PC-3 (cell line): Measurements from ENCODE around the gene KRTAP2-3. TPM values are rescaled to one million over a fixed set of nuclear protein-coding genes. Genes with fewer than 3 reads are reported as not detected.
"Not testable (repeated sequence)": the region's sequence is repeated elsewhere in the genome, so short reads cannot be mapped to it uniquely, and the experiment has no call there.

Source experiments
- ATAC-seq: fragments of 200-7000 bp; cut with Tn5 transposase; 2 replicates; pipeline ENCODE4 v1.9.1; 2020; ENCODE audit warnings: mild to moderate bottlenecking, moderate library complexity
- BruUV-seq: library from RNA; stranded (reverse); fragments of 400-500 nt; replicated peaks from 2 replicates; lab custom pipeline; 2021; lab: Mats Ljungman, UMichigan
- CTCF ChIA-PET: fragments of 300-600 bp; sonication (Branson Sonifier 250); formaldehyde crosslinking; loops from one replicate; lab custom pipeline; 2022; ENCODE audit warnings: antibody characterized with exemption; lab: Charles Lee
- POLR2A ChIA-PET: fragments of 300-600 bp; sonication (Branson Sonifier 250); formaldehyde crosslinking; loops from one replicate; lab custom pipeline; 2022; ENCODE audit warnings: antibody characterized with exemption; ENCODE audit not compliant: unreplicated experiment; lab: Charles Lee
- DNase-seq: peaks from one replicate; pipeline ENCODE4 v3.0.0-alpha.2; 2015
- H2AFZ ChIP-seq: fragments of 300-600 bp; sonication (generic); 2 replicates; pipeline ENCODE4 v1.6.0; 2016; ENCODE audit warnings: antibody characterized with exemption, low read length
- H3F3A ChIP-seq: fragments of 300-600 bp; sonication (generic); one replicate; pipeline ENCODE4 v1.6.0; 2017; ENCODE audit warnings: antibody characterized with exemption, low read length, control low read depth, mild to moderate bottlenecking; ENCODE audit not compliant: unreplicated experiment
- H3K27ac ChIP-seq: fragments of 300-600 bp; sonication (generic); 2 replicates; pipeline ENCODE4 v1.5.1; 2016; ENCODE audit warnings: mild to moderate bottlenecking, low read length
- H3K27me3 ChIP-seq: fragments of 300-600 bp; sonication (generic); 2 replicates; pipeline ENCODE4 v1.6.1; 2016; ENCODE audit warnings: low read length, mixed read lengths
- H3K36me3 ChIP-seq: fragments of 300-600 bp; sonication (generic); 2 replicates; pipeline ENCODE4 v1.6.1; 2016; ENCODE audit warnings: low read depth, mixed run types, low read length, mixed read lengths
- H3K4me1 ChIP-seq: fragments of 300-600 bp; sonication (generic); 2 replicates; pipeline ENCODE4 v1.5.1; 2016; ENCODE audit warnings: low read length; ENCODE audit not compliant: insufficient read depth
- H3K4me2 ChIP-seq: fragments of 300-600 bp; sonication (generic); 2 replicates; pipeline ENCODE4 v1.6.0; 2016; ENCODE audit warnings: low read length
- H3K4me3 ChIP-seq: fragments of 300-600 bp; sonication (generic); 2 replicates; pipeline ENCODE4 v1.5.1; 2016; ENCODE audit warnings: mild to moderate bottlenecking, low read length, mixed read lengths
- H3K79me2 ChIP-seq: fragments of 300-600 bp; sonication (generic); 2 replicates; pipeline ENCODE4 v1.6.1; 2017; ENCODE audit warnings: low read length, mixed read lengths
- H3K9ac ChIP-seq: fragments of 300-600 bp; sonication (generic); 2 replicates; pipeline ENCODE4 v1.6.0; 2016; ENCODE audit warnings: mild to moderate bottlenecking, low read length
- H3K9me2 ChIP-seq: fragments of 300-600 bp; sonication (generic); replicated peaks from 2 replicates; pipeline ENCODE4 v1.6.1; 2016; ENCODE audit warnings: mixed run types, low read length, mixed read lengths
- H3K9me3 ChIP-seq: fragments of 300-600 bp; sonication (generic); 2 replicates; pipeline ENCODE4 v1.6.1; 2016; ENCODE audit warnings: low read length, mixed read lengths
- H4K20me1 ChIP-seq: fragments of 300-600 bp; sonication (generic); 2 replicates; pipeline ENCODE4 v1.6.1; 2016; ENCODE audit warnings: low read length, mixed read lengths
- CTCF ChIP-seq: fragments of 300-600 bp; sonication (generic); conservative IDR thresholded peaks from 2 replicates; pipeline ENCODE4 v1.5.1; 2017; ENCODE audit warnings: antibody characterized with exemption, low read depth, mild to moderate bottlenecking, low read length
- EZH2 ChIP-seq: fragments of 300-600 bp; sonication (generic); IDR thresholded peaks from one replicate; pipeline ENCODE4 v1.6.1; 2017; ENCODE audit warnings: antibody characterized with exemption, mild to moderate bottlenecking, low read length; ENCODE audit not compliant: unreplicated experiment
- EZH2phosphoT487 ChIP-seq: fragments of 300-600 bp; sonication (generic); IDR thresholded peaks from 2 replicates; pipeline ENCODE4 v1.6.1; 2018; ENCODE audit warnings: mild to moderate bottlenecking, antibody characterized with exemption, low read length, borderline replicate concordance
- intact Hi-C: fragments of 100-400 bp; cut with micrococcal nuclease; formaldehyde crosslinking; loops from 2 replicates; pipeline ENCODE4 v1.9.0; 2023
- total RNA-seq: library from RNA; depleted of rRNA; stranded (reverse); fragments of >200 nt; gene quantifications from 2 replicates; pipeline ENCODE4 v1.2.3, GENCODE V29; 2014

KRTAP2-3 gene
- total RNA-seq, 1 experiment from 2014 or later, result 10.8 TPM

- Histone ChIP-seq H3K9ac (no peak overlapping the region), H3K9me2 (no peaks in the 10 kb centered on the region), H4K20me1 (no peaks in the 10 kb centered on the region), H3K4me3 (no peak overlapping the region), H3F3A (peaks cover 8% of the 10 kb centered on the region), H3K36me3 (no peaks in the 10 kb centered on the region), H3K27ac (peak overlapping the region; percentile 21; the same call in 1 of the 2 replicates), H3K79me2 (no peaks in the 10 kb centered on the region), H3K4me2 (no peak overlapping the region), H2AFZ (no peak overlapping the region), H3K4me1 (peaks cover 76% of the 10 kb centered on the region), H3K27me3 (no peaks in the 10 kb centered on the region), H3K9me3 (no peaks in the 10 kb centered on the region)
- no TSS peak for BruUV-seq
- DNase-seq, result no peak
- no peak for ATAC-seq
- intact Hi-C loops, result loop anchor here (5.0 to 10.0 kb wide), 3 partner anchors 60 to 150 kb away; partner anchors contain the start of gene KRTAP3-1
- ChIA-PET POLR2A (no interaction called here), CTCF (no interaction called here)
- TF ChIP-seq EZH2 (no peak), EZH2phosphoT487 (no peak), CTCF (no peak)
These were observed 4.4 kb upstream of the KRTAP2-3 start for GRCh38 chr17:41064301-41064700.

GRCh38 chr17:41063449-41063848 lies 3.5 kb upstream of the KRTAP2-3 start:
- H3K4me2 ChIP-seq, result peak overlapping the region; percentile 23; the same call in 1 of the 2 replicates
- POLR2A ChIA-PET, result interaction anchor here (0.7 kb wide), 1 partner anchor 12 kb away, joined by 3 read pairs; no protein-coding TSS in a partner anchor
- H3K36me3 ChIP-seq, result no peaks in the 10 kb centered on the region
- no peaks in the 10 kb centered on the region for H3K79me2 ChIP-seq
- H3F3A ChIP-seq, result peaks cover 8% of the 10 kb centered on the region
- no peaks in the 10 kb centered on the region for H4K20me1 ChIP-seq
- no peak overlapping the region for H3K9ac ChIP-seq
- DNase-seq (peak; percentile 53), ATAC-seq (peak; percentile 14; the same call in 1 of the 2 replicates)
- H3K27ac ChIP-seq, result peak overlapping the region; percentile 34
- TF ChIP-seq CTCF (no peak), EZH2 (no peak), EZH2phosphoT487 (no peak)
- H3K4me3 ChIP-seq, result no peak overlapping the region
- BruUV-seq, result no TSS peak
- no peaks in the 10 kb centered on the region for H3K27me3 ChIP-seq
- no peaks in the 10 kb centered on the region for H3K9me2 ChIP-seq
- peaks cover 82% of the 10 kb centered on the region for H3K4me1 ChIP-seq
- CTCF ChIA-PET, result no interaction called here
- intact Hi-C loops, result loop anchor here (5.0 to 10.0 kb wide), 3 partner anchors 59 to 151 kb away; partner anchors contain the start of gene KRTAP3-1
- H2AFZ ChIP-seq, result no peak overlapping the region
- H3K9me3 ChIP-seq, result no peaks in the 10 kb centered on the region

GRCh38 chr17:41061964-41062363 lies 2.0 kb upstream of the KRTAP2-3 start:
- DNase-seq, result peak; percentile 54
- Histone ChIP-seq H3K4me2 (no peak overlapping the region), H4K20me1 (no peaks in the 10 kb centered on the region), H3K9me2 (no peaks in the 10 kb centered on the region), H3K9ac (no peak overlapping the region), H3K79me2 (no peaks in the 10 kb centered on the region), H3F3A (peaks cover 8% of the 10 kb centered on the region), H3K9me3 (no peaks in the 10 kb centered on the region), H3K4me3 (no peak overlapping the region), H3K36me3 (no peaks in the 10 kb centered on the region), H3K4me1 (peaks cover 82% of the 10 kb centered on the region), H3K27ac (peak overlapping the region; percentile 94), H2AFZ (no peak overlapping the region), H3K27me3 (no peaks in the 10 kb centered on the region)
- no peak for ATAC-seq
- POLR2A ChIA-PET, result no interaction called here
- BruUV-seq, result no TSS peak
- intact Hi-C loops, result loop anchor here (5.0 to 10.0 kb wide), 3 partner anchors 57 to 153 kb away; partner anchors contain the start of gene KRTAP3-1
- no peak for TF ChIP-seq EZH2phosphoT487
- no peak for TF ChIP-seq CTCF
- no peak for TF ChIP-seq EZH2
- CTCF ChIA-PET, result no interaction called here

GRCh38 chr17:41059276-41060051 lies 450 bp downstream of the KRTAP2-3 start:
- ATAC-seq, result peak; percentile 18
- H4K20me1 ChIP-seq, H3F3A ChIP-seq, H3K27me3 ChIP-seq, H3K79me2 ChIP-seq, H2AFZ ChIP-seq, H3K36me3 ChIP-seq, CTCF ChIA-PET, H3K9me3 ChIP-seq, BruUV-seq, H3K4me3 ChIP-seq, H3K9me2 ChIP-seq: not testable (repeated sequence)
- POLR2A ChIA-PET, result interaction anchor here (0.5 to 0.6 kb wide), 2 partner anchors 20 to 72 kb away, joined by 3 to 5 read pairs; no protein-coding TSS in a partner anchor
- Histone ChIP-seq H3K4me1 (peaks cover 61% of the 10 kb centered on the region), H3K4me2 (peak overlapping the region; percentile 54), H3K27ac (peak overlapping the region; percentile 94), H3K9ac (peak overlapping the region; percentile 57)
- intact Hi-C loops, result loop anchor here (2.0 to 10.0 kb wide), 5 partner anchors 55 to 263 kb away; partner anchors contain the start of gene KRTAP3-1
- peak; percentile 81 for DNase-seq
